HFFc6 (cell line): ENCODE results near the gene TMEM269. TPM values are rescaled to one million over a fixed set of nuclear protein-coding genes. Genes with fewer than 3 reads are reported as not detected.

Source experiments
- DNase-seq: peaks from one replicate; pipeline ENCODE4 v3.0.0-alpha.2; 2018
- H3K27ac Mint-ChIP-seq: 2 replicates; pipeline ENCODE4 v1.8.0; 2020; ENCODE audit warnings: mild to moderate bottlenecking, mixed read lengths
- H3K27me3 Mint-ChIP-seq: 2 replicates; pipeline ENCODE4 v1.8.0; 2021; ENCODE audit warnings: mild to moderate bottlenecking, moderate library complexity, mixed read lengths; ENCODE audit not compliant: insufficient read depth
- H3K36me3 Mint-ChIP-seq: 2 replicates; pipeline ENCODE4 v1.8.0; 2021; ENCODE audit warnings: low read depth, mixed read lengths
- H3K4me1 Mint-ChIP-seq: 2 replicates; pipeline ENCODE4 v1.8.0; 2020; ENCODE audit warnings: low read depth, mixed read lengths
- H3K4me3 Mint-ChIP-seq: 2 replicates; pipeline ENCODE4 v1.8.0; 2020; ENCODE audit warnings: mild to moderate bottlenecking, moderate library complexity, mixed read lengths
- H3K9me3 Mint-ChIP-seq: 2 replicates; pipeline ENCODE4 v1.8.0; 2020; ENCODE audit warnings: mild to moderate bottlenecking, mixed read lengths
- total RNA-seq, 6 experiments: library from RNA; stranded (reverse); fragmentation: NEBNext Ultra II Directional; extraction: Animal tissue kit (Norgen Biotek cat#: 25700); gene quantifications; 2 replicates in 1 of 6; 3 replicates in 5 of 6; pipeline ENCODE4 v1.2.3, GENCODE V29; 2021
- TF ChIP-seq, protein P1 (sequence below): fragments of 200-600 bp; sonication (generic); IDR thresholded peaks from 2 replicates; pipeline ENCODE4 v1.5.0; 2021; ENCODE audit warnings: antibody characterized with exemption, mild to moderate bottlenecking

TMEM269 gene
- total RNA-seq, 6 experiments from 2014 or later = not detected

DNA sequence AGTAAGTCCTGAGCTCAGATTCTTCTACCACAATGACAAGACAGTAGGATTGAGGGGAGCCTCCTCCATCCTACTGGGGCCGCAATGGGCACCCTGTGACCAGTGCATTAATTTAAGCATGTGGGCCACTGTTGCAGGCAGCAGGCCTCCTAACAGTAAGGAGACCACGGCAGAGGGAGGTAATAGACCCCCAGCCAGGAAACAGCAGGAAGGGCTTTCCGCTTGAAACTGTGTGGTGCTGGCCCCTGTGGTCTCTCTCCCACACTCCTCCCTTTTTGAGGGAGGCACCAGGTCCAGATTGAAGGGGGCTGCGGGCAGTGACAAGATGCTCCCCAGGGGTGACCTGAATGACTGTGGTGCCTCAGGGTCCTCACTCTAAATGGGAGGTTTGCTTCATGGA lies 43.1 kb upstream of the TMEM269 start:
- no peaks in the 10 kb centered on the region for H3K9me3 Mint-ChIP-seq
- H3K36me3 Mint-ChIP-seq = no peaks in the 10 kb centered on the region; the same call in 1 of the 2 replicates
- H3K27me3 Mint-ChIP-seq = peaks cover 4% of the 10 kb centered on the region
- peaks cover 17% of the 10 kb centered on the region for H3K4me1 Mint-ChIP-seq
- TF ChIP-seq, protein P1, sequence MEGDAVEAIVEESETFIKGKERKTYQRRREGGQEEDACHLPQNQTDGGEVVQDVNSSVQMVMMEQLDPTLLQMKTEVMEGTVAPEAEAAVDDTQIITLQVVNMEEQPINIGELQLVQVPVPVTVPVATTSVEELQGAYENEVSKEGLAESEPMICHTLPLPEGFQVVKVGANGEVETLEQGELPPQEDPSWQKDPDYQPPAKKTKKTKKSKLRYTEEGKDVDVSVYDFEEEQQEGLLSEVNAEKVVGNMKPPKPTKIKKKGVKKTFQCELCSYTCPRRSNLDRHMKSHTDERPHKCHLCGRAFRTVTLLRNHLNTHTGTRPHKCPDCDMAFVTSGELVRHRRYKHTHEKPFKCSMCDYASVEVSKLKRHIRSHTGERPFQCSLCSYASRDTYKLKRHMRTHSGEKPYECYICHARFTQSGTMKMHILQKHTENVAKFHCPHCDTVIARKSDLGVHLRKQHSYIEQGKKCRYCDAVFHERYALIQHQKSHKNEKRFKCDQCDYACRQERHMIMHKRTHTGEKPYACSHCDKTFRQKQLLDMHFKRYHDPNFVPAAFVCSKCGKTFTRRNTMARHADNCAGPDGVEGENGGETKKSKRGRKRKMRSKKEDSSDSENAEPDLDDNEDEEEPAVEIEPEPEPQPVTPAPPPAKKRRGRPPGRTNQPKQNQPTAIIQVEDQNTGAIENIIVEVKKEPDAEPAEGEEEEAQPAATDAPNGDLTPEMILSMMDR = no peak
- DNase-seq = no peak
- no peak overlapping the region for H3K27ac Mint-ChIP-seq
- no peak overlapping the region for H3K4me3 Mint-ChIP-seq

DNA sequence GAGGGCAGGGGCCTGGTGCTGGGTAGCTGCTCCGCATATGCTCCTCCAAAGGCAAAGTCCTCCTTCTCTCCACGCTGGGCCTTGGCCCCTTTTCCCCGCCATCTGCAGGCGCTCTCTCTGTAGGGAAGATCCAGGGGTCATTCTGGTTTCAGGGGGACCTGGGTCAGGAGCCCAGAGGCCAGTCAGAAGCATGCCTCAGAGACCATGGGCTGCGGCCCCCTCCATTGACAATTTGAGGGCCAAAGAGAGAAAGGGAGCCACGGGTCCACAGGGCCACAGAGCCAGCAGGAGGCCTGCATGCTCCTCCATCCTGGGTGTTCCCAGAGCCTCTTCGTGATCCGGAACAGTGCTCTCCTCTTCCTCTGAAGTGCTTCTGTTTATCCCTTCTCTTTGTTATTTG lies 42.6 kb upstream of the TMEM269 start:
- no peak overlapping the region for H3K27ac Mint-ChIP-seq
- H3K4me3 Mint-ChIP-seq = no peak overlapping the region
- peaks cover 4% of the 10 kb centered on the region for H3K27me3 Mint-ChIP-seq
- TF ChIP-seq, protein P1 = no peak
- H3K9me3 Mint-ChIP-seq = no peaks in the 10 kb centered on the region
- DNase-seq = no peak
- H3K36me3 Mint-ChIP-seq = no peaks in the 10 kb centered on the region; the same call in 1 of the 2 replicates
- peaks cover 17% of the 10 kb centered on the region for H3K4me1 Mint-ChIP-seq

DNA sequence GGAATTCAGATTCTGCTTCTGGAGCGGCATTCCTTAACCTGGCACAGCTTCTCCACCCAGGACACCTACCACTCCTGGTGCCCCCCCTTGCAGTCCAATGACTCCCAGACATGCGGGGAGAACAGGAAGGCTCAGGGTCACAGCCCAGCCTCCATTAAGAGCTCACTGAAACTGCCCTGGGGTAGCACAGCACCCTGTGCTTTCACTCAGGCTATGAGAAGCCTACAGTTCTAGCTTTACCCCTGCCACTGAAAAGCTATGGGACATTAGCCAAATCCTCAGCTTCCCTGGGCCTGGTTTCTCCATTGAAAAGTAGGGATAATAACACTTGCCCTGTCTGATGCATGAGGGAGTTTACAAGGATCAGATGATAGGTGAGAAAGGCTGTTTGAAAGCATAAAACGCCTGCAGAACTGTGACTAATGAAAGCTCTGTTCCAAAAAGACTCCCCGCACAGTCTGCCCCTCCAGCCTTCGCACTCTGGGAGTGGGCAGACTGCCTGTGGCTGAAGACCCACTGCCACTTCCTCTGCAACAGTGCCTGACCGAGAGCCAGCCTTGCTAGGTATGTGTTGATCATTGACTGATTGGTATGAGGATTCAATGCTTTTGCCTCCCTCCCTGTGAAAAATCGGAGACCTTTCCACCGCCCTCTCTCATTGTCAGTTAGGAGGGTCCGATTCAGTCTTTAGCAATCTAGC lies 42.0 kb upstream of the TMEM269 start:
- H3K9me3 Mint-ChIP-seq = no peaks in the 10 kb centered on the region
- DNase-seq = no peak
- no peak overlapping the region for H3K4me3 Mint-ChIP-seq
- TF ChIP-seq, protein P1 = no peak
- peaks cover 4% of the 10 kb centered on the region for H3K27me3 Mint-ChIP-seq
- H3K36me3 Mint-ChIP-seq = no peaks in the 10 kb centered on the region; the same call in 1 of the 2 replicates
- H3K4me1 Mint-ChIP-seq = peaks cover 17% of the 10 kb centered on the region
- H3K27ac Mint-ChIP-seq = peak overlapping the region; percentile 4; the same call in 1 of the 2 replicates

DNA sequence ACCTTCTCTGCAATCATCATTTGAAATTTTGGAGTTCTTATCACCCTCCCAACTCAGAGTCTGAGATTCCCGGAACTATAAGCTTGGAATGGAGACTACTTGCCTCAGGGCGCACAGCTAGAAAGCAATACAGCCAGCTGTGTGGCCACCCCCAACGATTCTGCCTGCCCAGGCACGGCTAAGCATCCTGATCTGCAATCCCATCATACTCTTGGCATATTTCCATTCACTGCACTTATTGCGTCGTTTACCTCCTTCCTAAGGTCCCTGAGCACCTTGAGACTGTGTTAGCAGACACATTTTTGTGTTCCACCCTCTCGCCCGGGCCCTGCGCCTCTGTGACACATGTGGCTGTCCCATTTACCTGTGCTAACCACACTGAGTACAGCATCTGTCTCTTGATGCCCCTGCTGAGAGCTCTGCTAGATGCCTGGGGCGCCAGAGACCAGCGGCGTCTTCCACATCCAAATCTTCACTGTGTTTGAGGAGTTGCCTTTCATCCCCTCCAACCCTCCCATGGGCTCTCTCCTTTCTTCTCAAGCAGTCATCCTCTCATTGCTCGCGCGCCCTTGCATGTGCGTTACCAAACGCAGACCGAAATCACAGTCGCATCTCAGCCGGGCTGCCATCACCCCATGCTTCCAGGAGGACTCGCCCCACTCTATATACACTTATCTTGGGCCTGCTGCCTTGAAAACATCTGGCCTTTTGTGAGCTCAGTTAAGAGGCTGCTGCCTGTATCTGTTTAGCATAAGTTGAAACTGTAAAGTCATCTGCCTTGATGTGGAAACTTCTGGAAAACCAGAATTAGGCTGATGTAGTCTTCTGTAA lies 41.3 kb upstream of the TMEM269 start:
- peak; percentile 41 for DNase-seq
- Mint-ChIP-seq H3K4me3 (no peak overlapping the region), H3K27me3 (peaks cover 4% of the 10 kb centered on the region), H3K36me3 (no peaks in the 10 kb centered on the region; the same call in 1 of the 2 replicates), H3K27ac (peak overlapping the region; percentile 4; the same call in 1 of the 2 replicates), H3K4me1 (peaks cover 17% of the 10 kb centered on the region), H3K9me3 (no peaks in the 10 kb centered on the region)
- TF ChIP-seq, protein P1 = no peak

DNA sequence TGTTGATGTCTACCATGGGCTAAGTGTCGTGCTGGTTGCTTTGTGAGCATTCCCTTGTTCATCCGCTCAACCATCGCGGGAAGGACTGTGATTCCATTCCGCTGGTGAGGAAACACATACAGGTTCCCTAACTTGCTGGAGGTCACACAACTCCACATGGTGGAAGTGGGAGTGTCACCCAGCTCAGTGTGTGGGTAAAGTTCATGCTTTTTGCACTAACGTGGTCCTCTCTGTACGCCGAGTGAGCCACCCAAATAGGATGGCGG lies 40.7 kb upstream of the TMEM269 start:
- TF ChIP-seq, protein P1 = no peak
- no peaks in the 10 kb centered on the region for H3K9me3 Mint-ChIP-seq
- peaks cover 2% of the 10 kb centered on the region for H3K27me3 Mint-ChIP-seq
- no peak overlapping the region for H3K27ac Mint-ChIP-seq
- H3K4me1 Mint-ChIP-seq = peaks cover 17% of the 10 kb centered on the region
- H3K36me3 Mint-ChIP-seq = peaks cover 1% of the 10 kb centered on the region; the same call in 1 of the 2 replicates
- DNase-seq = no peak
- H3K4me3 Mint-ChIP-seq = no peak overlapping the region
